HepG2 (cell line): ENCODE data around the gene GPBP1. TPM values are rescaled to one million over a fixed set of nuclear protein-coding genes. Genes with fewer than 3 reads are reported as not detected.

Source experiments
- DR1 ChIP-seq: sonication (generic); formaldehyde crosslinking; IDR thresholded peaks from 2 replicates; pipeline ENCODE4 v1.8.0; 2021; ENCODE audit warnings: mild to moderate bottlenecking, missing genetic modification reagents, inconsistent platforms
- GABPA ChIP-seq, 2 experiments: IDR thresholded peaks; 2 replicates each; pipeline ENCODE4 v1.6.1; 2011 to 2016; ENCODE audit warnings: low read depth in 2 of 2, low read length in 1 of 2, missing biosample characterization in 1 of 2, missing genetic modification characterization in 1 of 2
- GPN1 ChIP-seq: sonication (generic); formaldehyde crosslinking; IDR thresholded peaks from 2 replicates; pipeline ENCODE4 v1.5.1; 2020; ENCODE audit warnings: missing genetic modification reagents, borderline replicate concordance
- IRF2 ChIP-seq: IDR thresholded peaks from 2 replicates; pipeline ENCODE4 v1.6.1; 2018; ENCODE audit warnings: missing genetic modification reagents, missing compliant biosample characterization
- MLLT10 ChIP-seq: sonication (generic); formaldehyde crosslinking; IDR thresholded peaks from 2 replicates; pipeline ENCODE4 v1.4.0; 2020; ENCODE audit warnings: missing genetic modification reagents
- RFX3 ChIP-seq: IDR thresholded peaks from 2 replicates; pipeline ENCODE4 v1.6.1; 2016; ENCODE audit warnings: missing biosample characterization, missing genetic modification reagents
- SOX5 ChIP-seq: IDR thresholded peaks from 2 replicates; pipeline ENCODE4 v1.6.1; 2016; ENCODE audit warnings: borderline replicate concordance
- SSRP1 ChIP-seq: IDR thresholded peaks from 2 replicates; pipeline ENCODE4 v1.6.1; 2016; ENCODE audit warnings: control low read depth
- U2AF2 ChIP-seq: fragments of 200-400 bp; formaldehyde crosslinking; IDR thresholded peaks from 2 replicates; pipeline ENCODE4 v1.6.1; 2017; ENCODE audit warnings: low read depth, mild to moderate bottlenecking, low read length
- YEATS4 ChIP-seq: sonication (generic); formaldehyde crosslinking; IDR thresholded peaks from 2 replicates; pipeline ENCODE4 v1.4.0; 2020; ENCODE audit warnings: missing genetic modification reagents, borderline replicate concordance
- ZC3H13 ChIP-seq: sonication (generic); formaldehyde crosslinking; IDR thresholded peaks from 2 replicates; pipeline ENCODE4 v1.8.1; 2023; ENCODE audit warnings: mild to moderate bottlenecking, missing genetic modification reagents, moderate library complexity
- ZFY ChIP-seq: sonication (generic); formaldehyde crosslinking; IDR thresholded peaks from 2 replicates; pipeline ENCODE4 v1.4.0; 2020; ENCODE audit warnings: missing genetic modification reagents
- ZMYM3 ChIP-seq: sonication (generic); formaldehyde crosslinking; IDR thresholded peaks from 2 replicates; pipeline ENCODE4 v1.5.1; 2020; ENCODE audit warnings: mild to moderate bottlenecking, missing genetic modification reagents
- ZMYM4 ChIP-seq: sonication (generic); formaldehyde crosslinking; IDR thresholded peaks from 2 replicates; pipeline ENCODE4 v1.8.1; 2023; ENCODE audit warnings: mild to moderate bottlenecking, missing genetic modification reagents
- ZNF274 ChIP-seq: sonication (generic); formaldehyde crosslinking; IDR thresholded peaks from 2 replicates; pipeline ENCODE4 v1.5.1; 2020; ENCODE audit warnings: mild to moderate bottlenecking, missing genetic modification reagents
- ZNF296 ChIP-seq: sonication (generic); formaldehyde crosslinking; conservative IDR thresholded peaks from 2 replicates; pipeline ENCODE4 v1.5.0; 2020; ENCODE audit warnings: mild to moderate bottlenecking, missing genetic modification reagents
- ZNF30 ChIP-seq: sonication (generic); formaldehyde crosslinking; IDR thresholded peaks from 2 replicates; pipeline ENCODE4 v1.5.0; 2020; ENCODE audit warnings: mild to moderate bottlenecking, missing genetic modification reagents
- ZNF326 ChIP-seq: sonication (generic); formaldehyde crosslinking; IDR thresholded peaks from 2 replicates; pipeline ENCODE4 v1.4.0; 2020; ENCODE audit warnings: missing genetic modification reagents, borderline replicate concordance
- ZNF44 ChIP-seq: sonication (generic); formaldehyde crosslinking; IDR thresholded peaks from 2 replicates; pipeline ENCODE4 v1.5.1; 2020; ENCODE audit warnings: mild to moderate bottlenecking, missing genetic modification reagents
- ZNF468 ChIP-seq: sonication (generic); formaldehyde crosslinking; IDR thresholded peaks from 2 replicates; pipeline ENCODE4 v1.8.0; 2022; ENCODE audit warnings: mild to moderate bottlenecking, moderate library complexity, missing genetic modification reagents
- ZNF670 ChIP-seq: sonication (generic); formaldehyde crosslinking; IDR thresholded peaks from 2 replicates; pipeline ENCODE4 v1.8.0; 2022; ENCODE audit warnings: mild to moderate bottlenecking, missing genetic modification reagents, borderline replicate concordance
- polyA plus RNA-seq, 8 experiments: library from polyadenylated mRNA; depleted of rRNA in 3 of 8; stranded (reverse) in 7 of 8; unstranded in 1 of 8; fragments of >200 nt; fragmentation: Illumina TruSeq in 4 of 8; extraction: Trizol in 4 of 8; gene quantifications; 2 replicates each; pipeline versions ENCODE4 v1.2.1 to v1.2.3, GENCODE V29; 2011 to 2016; ENCODE audit warnings: low read depth in 4 of 8, missing spikeins in 1 of 8, mixed read lengths in 1 of 8; ENCODE audit not compliant: insufficient read depth in 1 of 8
- total RNA-seq, 5 experiments: library from RNA; depleted of rRNA; stranded (reverse); fragments of >200 nt; fragmentation: Illumina TruSeq; extraction: Trizol; gene quantifications; 2 replicates each; pipeline ENCODE4 v1.2.3, GENCODE V29; 2016; ENCODE audit warnings: low read depth in 1 of 5
- TF ChIP-seq, protein P1 (sequence below): sonication (generic); formaldehyde crosslinking; IDR thresholded peaks from 2 replicates; pipeline ENCODE4 v1.4.0; 2020; ENCODE audit warnings: missing genetic modification reagents
- TF ChIP-seq, protein P2 (sequence below): sonication (generic); formaldehyde crosslinking; IDR thresholded peaks from 2 replicates; pipeline ENCODE4 v1.5.0; 2020; ENCODE audit warnings: missing genetic modification reagents, mild to moderate bottlenecking, borderline replicate concordance
- TF ChIP-seq, protein P3 (sequence below): sonication (generic); formaldehyde crosslinking; IDR thresholded peaks from 2 replicates; pipeline ENCODE4 v1.4.0; 2020; ENCODE audit warnings: mild to moderate bottlenecking, missing genetic modification reagents
- TF ChIP-seq, protein P4 (sequence below): fragments of 450-650 bp; IDR thresholded peaks from 2 replicates; pipeline ENCODE4 v1.6.1; 2016

GPBP1 gene
- total and polyA plus RNA-seq, 2 of the 13 experiments (the other 11 are each of a cell fraction or from before 2014, with no cell fraction given): 27.1 to 72.2 TPM

DNA sequence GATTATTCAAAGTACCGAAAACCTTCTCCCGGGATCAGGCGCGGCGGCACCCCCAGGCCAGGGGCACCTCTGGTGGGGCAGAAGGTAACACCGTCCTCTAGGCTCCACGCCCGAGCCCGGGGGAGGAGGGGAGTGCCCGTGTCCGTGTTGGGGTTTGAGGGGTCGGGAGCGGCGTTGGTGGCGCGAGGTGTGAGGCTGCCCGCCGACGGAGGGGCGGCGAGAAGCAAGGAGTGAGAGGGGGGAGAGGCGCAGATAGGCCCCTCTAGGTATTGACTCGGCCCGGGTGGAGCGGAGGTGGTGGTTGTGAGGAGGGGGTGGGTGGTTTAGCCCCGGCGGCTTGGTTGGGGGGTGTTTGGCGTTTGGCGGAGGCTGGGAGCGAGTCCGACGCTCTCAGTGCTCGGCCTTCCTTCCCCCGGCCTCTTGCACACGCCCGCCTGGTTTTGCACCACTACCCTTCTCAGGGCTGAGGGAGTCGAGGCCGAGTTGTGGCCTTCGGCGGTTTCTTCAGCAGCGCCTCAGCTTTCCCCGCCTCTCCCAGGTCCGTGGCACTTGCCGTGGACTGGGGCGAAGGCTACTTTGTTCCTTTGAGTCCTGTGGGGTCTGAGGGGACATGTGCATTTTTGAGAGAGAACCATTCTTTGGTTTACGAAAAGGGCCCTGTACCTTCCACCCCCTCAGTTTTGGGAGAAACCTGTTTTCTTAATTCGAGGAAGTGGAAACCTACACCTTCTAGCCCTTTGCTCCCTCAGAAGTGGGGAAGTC is 450 bp downstream of the GPBP1 start (continued):
- TF ChIP-seq ZNF670 (no peak), U2AF2 (no peak), SOX5 (CRISPR knock-in tag) (no peak), YEATS4 (CRISPR knock-in tag) (0 out of 2 replicates have a peak, but pooled peaks have one; percentile 8), ZNF44 (no peak), ZNF296 (CRISPR knock-in tag) (no peak), GABPA (IDR thresholded peaks at IDR 0.05; ENCODE audit: low read depth, low read length) (no peak), GABPA (CRISPR knock-in tag; IDR thresholded peaks at IDR 0.05; ENCODE audit: low read depth) (no peak), RFX3 (CRISPR knock-in tag) (no peak), IRF2 (no peak), ZNF274 (CRISPR knock-in tag) (no peak), ZMYM3 (CRISPR knock-in tag) (no peak), ZFY (0 out of 2 replicates have a peak, but pooled peaks have one; percentile 20), ZNF326 (CRISPR knock-in tag) (no peak), MLLT10 (CRISPR knock-in tag) (no peak), GPN1 (CRISPR knock-in tag) (no peak), ZMYM4 (CRISPR knock-in tag) (no peak), ZNF468 (CRISPR knock-in tag) (no peak), ZNF30 (CRISPR knock-in tag) (no peak), DR1 (CRISPR knock-in tag) (0 out of 2 replicates have a peak, but pooled peaks have one; percentile 56), ZC3H13 (CRISPR knock-in tag) (0 out of 2 replicates have a peak, but pooled peaks have one; percentile 29), SSRP1 (CRISPR knock-in tag) (no peak)
- TF ChIP-seq, protein P1, sequence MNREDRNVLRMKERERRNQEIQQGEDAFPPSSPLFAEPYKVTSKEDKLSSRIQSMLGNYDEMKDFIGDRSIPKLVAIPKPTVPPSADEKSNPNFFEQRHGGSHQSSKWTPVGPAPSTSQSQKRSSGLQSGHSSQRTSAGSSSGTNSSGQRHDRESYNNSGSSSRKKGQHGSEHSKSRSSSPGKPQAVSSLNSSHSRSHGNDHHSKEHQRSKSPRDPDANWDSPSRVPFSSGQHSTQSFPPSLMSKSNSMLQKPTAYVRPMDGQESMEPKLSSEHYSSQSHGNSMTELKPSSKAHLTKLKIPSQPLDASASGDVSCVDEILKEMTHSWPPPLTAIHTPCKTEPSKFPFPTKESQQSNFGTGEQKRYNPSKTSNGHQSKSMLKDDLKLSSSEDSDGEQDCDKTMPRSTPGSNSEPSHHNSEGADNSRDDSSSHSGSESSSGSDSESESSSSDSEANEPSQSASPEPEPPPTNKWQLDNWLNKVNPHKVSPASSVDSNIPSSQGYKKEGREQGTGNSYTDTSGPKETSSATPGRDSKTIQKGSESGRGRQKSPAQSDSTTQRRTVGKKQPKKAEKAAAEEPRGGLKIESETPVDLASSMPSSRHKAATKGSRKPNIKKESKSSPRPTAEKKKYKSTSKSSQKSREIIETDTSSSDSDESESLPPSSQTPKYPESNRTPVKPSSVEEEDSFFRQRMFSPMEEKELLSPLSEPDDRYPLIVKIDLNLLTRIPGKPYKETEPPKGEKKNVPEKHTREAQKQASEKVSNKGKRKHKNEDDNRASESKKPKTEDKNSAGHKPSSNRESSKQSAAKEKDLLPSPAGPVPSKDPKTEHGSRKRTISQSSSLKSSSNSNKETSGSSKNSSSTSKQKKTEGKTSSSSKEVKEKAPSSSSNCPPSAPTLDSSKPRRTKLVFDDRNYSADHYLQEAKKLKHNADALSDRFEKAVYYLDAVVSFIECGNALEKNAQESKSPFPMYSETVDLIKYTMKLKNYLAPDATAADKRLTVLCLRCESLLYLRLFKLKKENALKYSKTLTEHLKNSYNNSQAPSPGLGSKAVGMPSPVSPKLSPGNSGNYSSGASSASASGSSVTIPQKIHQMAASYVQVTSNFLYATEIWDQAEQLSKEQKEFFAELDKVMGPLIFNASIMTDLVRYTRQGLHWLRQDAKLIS: no peak
- TF ChIP-seq, protein P2, sequence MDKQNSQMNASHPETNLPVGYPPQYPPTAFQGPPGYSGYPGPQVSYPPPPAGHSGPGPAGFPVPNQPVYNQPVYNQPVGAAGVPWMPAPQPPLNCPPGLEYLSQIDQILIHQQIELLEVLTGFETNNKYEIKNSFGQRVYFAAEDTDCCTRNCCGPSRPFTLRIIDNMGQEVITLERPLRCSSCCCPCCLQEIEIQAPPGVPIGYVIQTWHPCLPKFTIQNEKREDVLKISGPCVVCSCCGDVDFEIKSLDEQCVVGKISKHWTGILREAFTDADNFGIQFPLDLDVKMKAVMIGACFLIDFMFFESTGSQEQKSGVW (CRISPR knock-in tag): no peak
- TF ChIP-seq, protein P3, sequence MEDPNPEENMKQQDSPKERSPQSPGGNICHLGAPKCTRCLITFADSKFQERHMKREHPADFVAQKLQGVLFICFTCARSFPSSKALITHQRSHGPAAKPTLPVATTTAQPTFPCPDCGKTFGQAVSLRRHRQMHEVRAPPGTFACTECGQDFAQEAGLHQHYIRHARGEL (CRISPR knock-in tag): no peak
- TF ChIP-seq, protein P4, sequence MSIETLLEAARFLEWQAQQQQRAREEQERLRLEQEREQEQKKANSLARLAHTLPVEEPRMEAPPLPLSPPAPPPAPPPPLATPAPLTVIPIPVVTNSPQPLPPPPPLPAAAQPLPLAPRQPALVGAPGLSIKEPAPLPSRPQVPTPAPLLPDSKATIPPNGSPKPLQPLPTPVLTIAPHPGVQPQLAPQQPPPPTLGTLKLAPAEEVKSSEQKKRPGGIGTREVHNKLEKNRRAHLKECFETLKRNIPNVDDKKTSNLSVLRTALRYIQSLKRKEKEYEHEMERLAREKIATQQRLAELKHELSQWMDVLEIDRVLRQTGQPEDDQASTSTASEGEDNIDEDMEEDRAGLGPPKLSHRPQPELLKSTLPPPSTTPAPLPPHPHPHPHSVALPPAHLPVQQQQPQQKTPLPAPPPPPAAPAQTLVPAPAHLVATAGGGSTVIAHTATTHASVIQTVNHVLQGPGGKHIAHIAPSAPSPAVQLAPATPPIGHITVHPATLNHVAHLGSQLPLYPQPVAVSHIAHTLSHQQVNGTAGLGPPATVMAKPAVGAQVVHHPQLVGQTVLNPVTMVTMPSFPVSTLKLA: no peak
